Subcutaneous adipose tissue (tissue), 4 donors: ENCODE data around the gene TLX2. TPM values are rescaled to one million over a fixed set of nuclear protein-coding genes. Genes with fewer than 3 reads are reported as not detected.

Experiments
- total RNA-seq, 4 donors: library from RNA; depleted of rRNA; stranded (reverse); fragments of >200 nt; gene quantifications; one replicate each; pipeline ENCODE4 v1.1.0, GENCODE V29; 2016
- TF ChIP-seq, protein P1 (sequence below): fragments of 450-650 bp; IDR thresholded peaks from one replicate; pipeline ENCODE4 v1.5.1; 2016; ENCODE audit warnings: low read depth, mild to moderate bottlenecking, control low read depth, antibody characterized with exemption, moderate library complexity

Gene TLX2
- not detected for total RNA-seq

DNA sequence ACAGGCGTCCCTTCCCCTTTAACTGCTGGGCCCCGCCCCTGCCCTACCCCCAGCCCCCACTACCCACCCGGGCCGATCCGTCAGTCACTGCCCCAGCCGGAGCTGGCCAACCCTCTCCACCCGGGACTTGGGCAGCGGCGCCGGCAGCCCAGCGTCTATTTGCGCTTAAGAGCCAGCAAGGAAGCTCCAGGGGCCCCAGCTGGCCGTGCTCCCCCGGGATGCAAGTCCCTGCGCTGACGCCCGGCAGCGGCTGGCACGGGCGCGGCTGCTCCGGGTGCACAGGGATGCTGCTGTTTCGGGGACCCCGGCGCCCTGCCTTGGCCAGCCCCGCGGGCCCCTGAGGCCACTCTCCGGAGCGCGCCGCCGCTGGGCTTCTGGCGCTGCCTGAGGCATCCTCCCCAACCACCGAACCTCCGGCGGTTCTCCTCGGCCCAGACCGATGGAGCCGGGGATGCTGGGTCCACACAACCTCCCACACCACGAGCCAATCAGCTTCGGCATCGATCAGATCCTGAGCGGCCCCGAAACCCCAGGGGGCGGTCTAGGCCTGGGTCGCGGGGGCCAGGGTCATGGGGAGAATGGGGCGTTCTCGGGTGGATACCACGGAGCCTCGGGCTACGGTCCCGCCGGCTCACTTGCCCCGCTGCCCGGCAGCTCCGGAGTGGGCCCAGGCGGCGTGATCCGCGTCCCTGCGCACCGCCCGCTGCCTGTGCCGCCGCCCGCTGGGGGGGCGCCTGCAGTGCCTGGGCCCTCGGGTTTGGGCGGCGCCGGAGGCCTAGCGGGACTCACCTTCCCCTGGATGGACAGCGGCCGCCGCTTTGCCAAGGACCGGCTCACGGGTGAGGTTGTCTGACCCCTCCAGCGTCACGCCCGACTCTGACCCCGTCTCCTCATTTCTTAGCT lies at the start of gene TLX2:
Gene TLX2, plus strand, starts transcription at position 83 of the 903 bp plus-strand sequence. Its CDS starts 357 bp downstream, at position 440.
- TF ChIP-seq, protein P1, sequence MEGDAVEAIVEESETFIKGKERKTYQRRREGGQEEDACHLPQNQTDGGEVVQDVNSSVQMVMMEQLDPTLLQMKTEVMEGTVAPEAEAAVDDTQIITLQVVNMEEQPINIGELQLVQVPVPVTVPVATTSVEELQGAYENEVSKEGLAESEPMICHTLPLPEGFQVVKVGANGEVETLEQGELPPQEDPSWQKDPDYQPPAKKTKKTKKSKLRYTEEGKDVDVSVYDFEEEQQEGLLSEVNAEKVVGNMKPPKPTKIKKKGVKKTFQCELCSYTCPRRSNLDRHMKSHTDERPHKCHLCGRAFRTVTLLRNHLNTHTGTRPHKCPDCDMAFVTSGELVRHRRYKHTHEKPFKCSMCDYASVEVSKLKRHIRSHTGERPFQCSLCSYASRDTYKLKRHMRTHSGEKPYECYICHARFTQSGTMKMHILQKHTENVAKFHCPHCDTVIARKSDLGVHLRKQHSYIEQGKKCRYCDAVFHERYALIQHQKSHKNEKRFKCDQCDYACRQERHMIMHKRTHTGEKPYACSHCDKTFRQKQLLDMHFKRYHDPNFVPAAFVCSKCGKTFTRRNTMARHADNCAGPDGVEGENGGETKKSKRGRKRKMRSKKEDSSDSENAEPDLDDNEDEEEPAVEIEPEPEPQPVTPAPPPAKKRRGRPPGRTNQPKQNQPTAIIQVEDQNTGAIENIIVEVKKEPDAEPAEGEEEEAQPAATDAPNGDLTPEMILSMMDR, result no peak

DNA sequence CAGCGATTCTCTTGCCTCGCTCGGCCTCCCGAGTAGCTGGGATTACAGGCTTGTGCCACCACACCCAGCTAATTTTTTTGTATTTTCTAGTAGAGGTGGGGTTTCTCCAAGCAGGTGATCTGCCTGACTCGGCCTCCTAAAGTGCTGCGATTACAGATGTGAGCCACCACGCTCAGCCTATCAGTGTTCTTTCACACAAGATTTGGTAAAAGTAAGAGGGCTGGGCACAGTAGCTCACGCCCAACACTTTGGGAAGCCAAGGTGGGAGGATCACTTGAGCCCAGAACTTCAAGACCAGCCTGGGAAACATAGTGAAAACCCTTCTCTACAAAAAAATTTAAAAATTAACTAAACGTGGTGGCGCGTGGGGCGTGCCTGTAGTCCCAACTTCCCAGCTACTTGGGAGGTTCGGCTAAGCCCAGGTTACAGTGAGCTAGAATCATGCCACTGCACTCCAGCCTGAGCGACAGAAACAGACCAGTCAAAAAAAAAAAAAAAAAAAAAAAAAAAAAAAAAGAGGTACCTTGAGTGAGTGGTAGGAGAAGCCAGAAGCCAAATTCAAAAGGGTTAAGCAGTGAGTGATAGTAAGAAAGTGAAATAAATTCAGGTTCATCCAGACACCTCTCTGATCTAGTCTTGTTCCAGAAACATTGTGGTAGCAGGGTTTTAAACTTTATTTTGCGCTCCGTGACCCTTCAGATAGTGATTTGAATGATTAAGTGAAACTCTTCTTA lies 42.8 kb upstream of the TLX2 start:
- TF ChIP-seq, protein P1, result no peak

DNA sequence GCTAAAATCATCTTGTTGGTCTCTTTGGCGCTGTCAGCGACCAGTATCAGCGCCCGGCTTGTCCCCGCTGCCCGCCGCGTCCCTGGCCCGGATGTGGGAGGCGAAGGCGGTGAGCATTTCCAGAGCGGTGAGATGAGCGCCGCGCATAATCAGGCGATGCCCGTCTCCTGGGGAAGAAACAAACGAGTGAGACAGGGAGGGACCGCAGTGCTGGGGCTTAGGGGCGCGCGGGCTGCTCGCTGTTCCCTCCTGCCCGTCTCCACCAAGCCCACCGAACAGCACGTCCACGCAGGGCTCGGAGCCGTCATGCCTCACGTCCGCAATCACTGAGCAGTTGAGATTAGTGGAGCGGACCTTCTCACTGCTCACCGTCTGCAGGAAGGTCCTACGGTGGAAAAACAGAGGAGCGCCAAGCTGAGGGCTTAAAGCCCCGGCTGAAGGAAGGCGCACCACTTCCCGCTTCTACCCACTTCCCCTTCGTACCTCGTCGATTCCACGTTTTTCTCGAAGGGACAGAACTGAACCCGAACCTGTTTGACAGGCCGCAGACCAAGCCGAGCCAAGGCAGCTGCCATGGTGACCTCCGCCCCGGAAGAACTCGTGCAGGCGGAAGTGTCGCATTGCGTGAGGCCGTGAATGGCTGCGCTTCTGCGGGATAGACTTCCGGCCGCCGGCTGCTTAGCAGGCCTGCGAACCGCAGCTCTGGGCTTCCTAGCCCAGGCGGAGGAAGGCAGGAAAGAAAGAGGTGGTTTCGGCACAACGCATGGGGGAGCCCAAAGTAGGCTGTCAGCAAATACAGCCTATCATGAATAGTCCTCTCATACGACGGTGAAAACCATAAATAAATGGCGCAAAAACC lies 41.9 kb upstream of the TLX2 start, which contains the start of gene MRPL53:
Gene MRPL53, minus strand, starts transcription at position 595 of the 859 bp plus-strand sequence. Its CDS starts 20 bp downstream, at position 575.
- TF ChIP-seq, protein P1, result no peak

DNA sequence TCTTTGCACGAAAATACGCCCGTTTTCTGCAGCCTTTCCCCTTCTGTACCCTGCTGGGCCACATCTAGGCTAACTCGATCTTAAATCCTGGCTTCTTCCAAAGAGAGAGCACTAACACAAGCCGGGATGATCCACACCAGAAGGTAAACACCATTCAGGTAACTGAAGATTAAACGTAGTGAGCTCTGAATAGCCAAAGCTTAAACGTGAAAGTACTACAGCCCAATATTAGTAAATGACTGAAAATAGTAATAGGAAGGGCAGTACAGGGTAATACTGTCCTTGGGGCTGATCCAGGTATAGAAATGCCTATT lies 41.3 kb upstream of the TLX2 start:
- TF ChIP-seq, protein P1, result no peak

DNA sequence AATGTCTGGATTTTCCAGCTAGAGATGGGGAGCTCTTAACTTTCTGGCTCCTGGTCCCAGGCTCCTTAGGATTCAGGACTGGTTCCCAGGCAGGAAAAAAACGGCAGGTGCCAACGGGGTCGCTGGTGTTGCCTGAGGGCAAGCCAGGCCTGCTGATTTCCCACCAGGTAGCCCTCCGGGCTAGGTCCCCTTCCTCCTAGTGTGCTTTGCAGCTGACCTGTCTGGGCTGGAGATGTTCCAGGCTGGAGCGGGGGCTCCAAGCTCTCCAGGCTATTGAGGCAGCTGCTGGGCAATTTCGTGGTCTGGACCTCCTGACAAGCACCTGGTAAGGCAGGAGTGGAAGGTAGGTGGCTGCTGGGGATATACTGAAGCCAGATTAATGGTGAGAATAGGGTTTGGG lies 39.8 kb upstream of the TLX2 start:
- TF ChIP-seq, protein P1, result no peak

DNA sequence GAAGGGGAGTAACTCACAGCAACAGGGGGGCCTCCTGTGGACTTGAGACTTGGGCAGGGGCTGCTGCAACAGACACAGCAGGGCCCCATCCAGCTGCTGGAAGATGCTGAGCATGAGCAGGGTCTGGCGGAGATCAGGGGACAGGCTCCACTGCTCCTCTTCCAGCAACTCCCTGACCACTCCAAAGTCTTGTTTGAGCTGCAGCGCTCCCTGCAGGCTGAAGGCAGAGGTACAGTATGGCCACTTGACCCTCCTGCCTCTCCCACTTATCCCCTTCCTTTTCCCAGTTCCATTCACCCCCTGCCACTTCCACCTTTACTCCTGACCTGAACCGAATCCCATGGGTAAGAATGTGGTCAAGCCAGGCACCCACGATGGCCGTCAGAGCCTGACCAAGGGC lies 39.4 kb upstream of the TLX2 start:
- TF ChIP-seq, protein P1, result no peak
